ENCODE results near the gene RFC1. TPM values are rescaled to one million over a fixed set of nuclear protein-coding genes. Genes with fewer than 3 reads are reported as not detected.

RFC1 gene
- total and polyA plus RNA-seq, 9 of the 15 experiments (the other 6 are each of a cell fraction or from before 2014, with no cell fraction given): 16.8 to 85.6 (median 45.2) TPM

- Histone ChIP-seq H3K4me2 (ENCODE audit: insufficient read depth, low read length) (no peak overlapping the region), H3K9me1 (ENCODE audit: control insufficient read depth, insufficient read depth, low read length) (no peaks in the 10 kb centered on the region), H3K4me3 (no peak overlapping the region), H3K36me3 (ENCODE audit: control insufficient read depth, insufficient read depth, low read length) (no peaks in the 10 kb centered on the region), H3K79me2 (ENCODE audit: control insufficient read depth, insufficient read depth, low read length) (no peaks in the 10 kb centered on the region), H3K27me3 (ENCODE audit: control insufficient read depth in 2 of 2, insufficient read depth in 2 of 2, low read length in 2 of 2) (no peaks in the 10 kb centered on the region; a peak in 1 of 5 replicates), H3K27ac (ENCODE audit: extremely low read depth, low read depth, low read length) (no peak overlapping the region), H3K9ac (ENCODE audit: insufficient read depth in 1 of 2, low read depth in 2 of 2, low read length in 2 of 2) (no peak overlapping the region), H4K20me1 (replicated peaks; ENCODE audit: control insufficient read depth, insufficient read depth, low read length) (no peaks in the 10 kb centered on the region), H2AFZ (ENCODE audit: low read depth, low read length) (no peak overlapping the region), H3K9me3 (replicated peaks; ENCODE audit: control insufficient read depth, insufficient read depth, low read depth, low read length) (peaks cover 2% of the 10 kb centered on the region; the same call in 1 of the 2 replicates), H3K4me1 (replicated peaks in 1 of 2; ENCODE audit: control insufficient read depth in 2 of 2, insufficient read depth in 2 of 2, low read length in 2 of 2) (no peaks in the 10 kb centered on the region; a peak in 1 of 5 replicates)
- 3% methylated on average over 4 of the region's 4 CpGs for WGBS (ENCODE audit: insufficient coverage, low coverage, missing lambda C conversion rate)
- in situ Hi-C loops (cut with MboI): no loop called here
- BruUV-seq (replicated peaks): no TSS peak
- FAIRE-seq: no peak
- ChIA-PET POLR2A (no interaction called here), CTCF (ENCODE audit: low intra/inter-chr PET ratio) (no interaction called here)
- TF ChIP-seq SRSF7 (optimal IDR thresholded peaks at IDR 0.05; ENCODE audit: low read depth, low read length) (no peak), ZNF57 (CRISPR knock-in tag; IDR thresholded peaks at IDR 0.05) (no peak), CSDE1 (IDR thresholded peaks at IDR 0.05) (no peak), HOXB6 (CRISPR knock-in tag; IDR thresholded peaks at IDR 0.05; ENCODE audit: borderline replicate concordance) (no peak), CREB3L1 (IDR thresholded peaks at IDR 0.05; ENCODE audit: borderline replicate concordance, low read depth) (no peak), POU5F1 (IDR thresholded peaks at IDR 0.05; ENCODE audit: borderline replicate concordance, low read depth, low read length, partially characterized antibody) (no peak), HNRNPLL (IDR thresholded peaks at IDR 0.05; ENCODE audit: low read depth, low read length, poor library complexity, severe bottlenecking) (no peak), ZBTB34 (CRISPR knock-in tag; IDR thresholded peaks at IDR 0.05) (no peak), ZNF76 (CRISPR knock-in tag; IDR thresholded peaks at IDR 0.05; ENCODE audit: borderline replicate concordance) (no peak), ZNF609 (CRISPR knock-in tag; IDR thresholded peaks at IDR 0.05; ENCODE audit: borderline replicate concordance) (no peak), ZSCAN29 (IDR thresholded peaks at IDR 0.05) (no peak), ZFP30 (CRISPR knock-in tag; IDR thresholded peaks at IDR 0.05; ENCODE audit: borderline replicate concordance) (no peak), CREB1 (IDR thresholded peaks at IDR 0.05) (no peak), CREB1 (CRISPR knock-in tag; IDR thresholded peaks at IDR 0.05) (no peak)
- ATAC-seq: no peak
- intact Hi-C loops (cut with micrococcal nuclease): no loop called here
- DNase-seq (ENCODE audit: extremely low read depth in 1 of 4, low spot score in 3 of 4): no peak
Observed at GRCh38 chr4:39375478-39375877, 9.3 kb upstream of the RFC1 start.
